ENCODE data around the gene MRPL1. TPM values are rescaled to one million over a fixed set of nuclear protein-coding genes. Genes with fewer than 3 reads are reported as not detected.

The MRPL1 gene
- total RNA-seq, 1 donor, result 23.2 TPM

- no peaks in the 10 kb centered on the region for H3K4me1 ChIP-seq (ENCODE audit: insufficient read depth, low read length)
- no peaks in the 10 kb centered on the region for H3K9me3 ChIP-seq (ENCODE audit: low read depth, low read length)
- DNase-seq (ENCODE audit: insufficient read length, low spot score, missing footprints), result peak; percentile 19
- H3K4me2 ChIP-seq (ENCODE audit: insufficient read depth, low read length), result no peak overlapping the region
- no peaks in the 10 kb centered on the region for H3K27me3 ChIP-seq (ENCODE audit: insufficient read depth, low read length)
- H3K36me3 ChIP-seq (ENCODE audit: insufficient read depth, low read length), result peaks cover 21% of the 10 kb centered on the region
- peaks cover 36% of the 10 kb centered on the region for H3K79me2 ChIP-seq (ENCODE audit: insufficient read depth, low read length)
- H4K20me1 ChIP-seq (ENCODE audit: insufficient read depth, low read length), result no peaks in the 10 kb centered on the region
- no peak overlapping the region for H3K4me3 ChIP-seq (ENCODE audit: insufficient read depth, low read length)
- no peak overlapping the region for H3K27ac ChIP-seq (ENCODE audit: low read depth, low read length)
- no peak overlapping the region for H2AFZ ChIP-seq (ENCODE audit: low read length)
- TF ChIP-seq CTCF (IDR thresholded peaks at IDR 0.05; ENCODE audit: extremely low read depth, low read depth, low read length), result no peak
These were observed 10.3 kb downstream of the MRPL1 start for GRCh38 chr4:77872723-77873445.

DNA sequence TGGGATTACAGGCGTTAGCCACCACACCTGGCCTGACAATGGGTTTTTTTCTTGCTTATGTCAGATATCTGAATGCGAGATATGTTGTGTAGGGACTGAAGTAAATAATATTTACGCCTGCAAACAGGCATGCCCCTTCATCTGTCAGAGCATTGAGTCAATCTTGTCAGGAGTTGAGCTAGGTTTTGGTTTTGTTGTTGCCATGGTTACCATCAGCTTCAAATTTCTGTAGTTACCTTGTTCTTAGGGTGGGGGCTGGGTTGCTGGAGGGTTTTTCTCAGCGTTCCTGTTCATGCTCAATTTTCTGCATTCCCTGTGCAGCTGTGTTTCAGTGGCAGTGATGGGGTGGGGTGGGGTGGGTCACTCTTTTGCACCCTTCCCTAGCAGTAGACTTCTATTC, 14.5 kb downstream of the MRPL1 start:
- H3K79me2 ChIP-seq (ENCODE audit: insufficient read depth, low read length), result peaks cover 30% of the 10 kb centered on the region
- H3K4me3 ChIP-seq (ENCODE audit: insufficient read depth, low read length), result no peak overlapping the region
- no peak for DNase-seq (ENCODE audit: insufficient read length, low spot score, missing footprints)
- H3K36me3 ChIP-seq (ENCODE audit: insufficient read depth, low read length), result peaks cover 13% of the 10 kb centered on the region
- H3K4me2 ChIP-seq (ENCODE audit: insufficient read depth, low read length), result no peak overlapping the region
- TF ChIP-seq CTCF (IDR thresholded peaks at IDR 0.05; ENCODE audit: extremely low read depth, low read depth, low read length), result no peak
- no peak overlapping the region for H2AFZ ChIP-seq (ENCODE audit: low read length)
- no peaks in the 10 kb centered on the region for H3K9me3 ChIP-seq (ENCODE audit: low read depth, low read length)
- no peaks in the 10 kb centered on the region for H3K27me3 ChIP-seq (ENCODE audit: insufficient read depth, low read length)
- H3K27ac ChIP-seq (ENCODE audit: low read depth, low read length), result no peak overlapping the region
- H3K4me1 ChIP-seq (ENCODE audit: insufficient read depth, low read length), result no peaks in the 10 kb centered on the region
- H4K20me1 ChIP-seq (ENCODE audit: insufficient read depth, low read length), result no peaks in the 10 kb centered on the region

DNA sequence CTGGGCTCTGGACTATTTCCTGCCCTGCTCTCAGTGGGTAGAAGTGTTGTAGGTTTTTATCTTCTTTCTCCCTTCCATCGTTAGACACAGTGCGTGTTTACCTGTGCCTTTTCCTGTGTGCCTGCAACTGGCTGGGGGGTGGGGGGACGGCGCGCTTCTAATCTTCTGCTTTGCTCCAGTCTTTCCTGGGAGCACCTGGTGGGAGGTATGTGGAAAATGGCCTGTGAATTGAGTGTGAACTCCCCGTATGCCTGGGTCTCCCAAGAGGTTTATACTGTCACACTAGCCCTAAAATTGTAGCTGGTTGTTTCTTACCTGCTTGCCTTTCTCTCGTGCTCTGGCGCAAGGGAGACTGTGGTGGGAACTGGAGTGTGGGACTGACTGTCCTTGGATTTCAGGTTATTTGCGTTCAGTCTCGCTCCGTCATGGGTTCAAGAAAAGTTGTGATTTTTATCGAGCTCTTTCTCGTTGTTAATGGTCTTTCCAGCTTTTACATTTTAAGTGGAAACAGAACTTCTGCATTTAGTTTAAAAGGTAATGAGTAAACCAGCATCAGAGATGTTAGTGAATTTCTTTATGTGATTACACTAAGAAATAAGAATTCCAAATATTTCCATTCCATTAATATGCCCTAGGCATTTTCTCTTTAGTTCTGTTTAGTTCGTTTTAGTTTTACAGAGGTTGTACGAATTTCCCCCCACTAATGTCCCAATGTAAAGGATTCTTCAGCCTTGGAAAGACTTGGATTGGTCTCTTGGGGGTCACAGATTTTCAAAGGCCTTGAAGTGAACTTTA, 15.3 kb downstream of the MRPL1 start:
- H3K4me1 ChIP-seq (ENCODE audit: insufficient read depth, low read length), result no peaks in the 10 kb centered on the region
- peaks cover 11% of the 10 kb centered on the region for H3K36me3 ChIP-seq (ENCODE audit: insufficient read depth, low read length)
- DNase-seq (ENCODE audit: insufficient read length, low spot score, missing footprints), result no peak
- peaks cover 30% of the 10 kb centered on the region for H3K79me2 ChIP-seq (ENCODE audit: insufficient read depth, low read length)
- no peak for TF ChIP-seq CTCF (IDR thresholded peaks at IDR 0.05; ENCODE audit: extremely low read depth, low read depth, low read length)
- no peak overlapping the region for H3K4me2 ChIP-seq (ENCODE audit: insufficient read depth, low read length)
- H2AFZ ChIP-seq (ENCODE audit: low read length), result no peak overlapping the region
- H3K27me3 ChIP-seq (ENCODE audit: insufficient read depth, low read length), result no peaks in the 10 kb centered on the region
- H3K27ac ChIP-seq (ENCODE audit: low read depth, low read length), result no peak overlapping the region
- no peak overlapping the region for H3K4me3 ChIP-seq (ENCODE audit: insufficient read depth, low read length)
- H4K20me1 ChIP-seq (ENCODE audit: insufficient read depth, low read length), result no peaks in the 10 kb centered on the region
- H3K9me3 ChIP-seq (ENCODE audit: low read depth, low read length), result no peaks in the 10 kb centered on the region

GRCh38 chr4:77880784-77881183, 18.2 kb downstream of the MRPL1 start:
- H2AFZ ChIP-seq (ENCODE audit: low read length), result no peak overlapping the region
- DNase-seq (ENCODE audit: insufficient read length, low spot score, missing footprints), result no peak
- H3K27me3 ChIP-seq (ENCODE audit: insufficient read depth, low read length), result no peaks in the 10 kb centered on the region
- TF ChIP-seq CTCF (IDR thresholded peaks at IDR 0.05; ENCODE audit: extremely low read depth, low read depth, low read length), result no peak
- H3K27ac ChIP-seq (ENCODE audit: low read depth, low read length), result no peak overlapping the region
- no peaks in the 10 kb centered on the region for H3K36me3 ChIP-seq (ENCODE audit: insufficient read depth, low read length)
- H3K9me3 ChIP-seq (ENCODE audit: low read depth, low read length), result no peaks in the 10 kb centered on the region
- H3K4me1 ChIP-seq (ENCODE audit: insufficient read depth, low read length), result no peaks in the 10 kb centered on the region
- no peak overlapping the region for H3K4me2 ChIP-seq (ENCODE audit: insufficient read depth, low read length)
- peaks cover 30% of the 10 kb centered on the region for H3K79me2 ChIP-seq (ENCODE audit: insufficient read depth, low read length)
- no peak overlapping the region for H3K4me3 ChIP-seq (ENCODE audit: insufficient read depth, low read length)
- H4K20me1 ChIP-seq (ENCODE audit: insufficient read depth, low read length), result no peaks in the 10 kb centered on the region

All from osteoblast (primary cell).